ENCODE measurements around the gene FLNB.

GRCh38 chr3:58042947-58043707 is 34.9 kb downstream of the FLNB start:
- TF ChIP-seq TAF1 (IDR thresholded peaks at IDR 0.05; ENCODE audit: low read depth) (no peak), YY1 (IDR thresholded peaks at IDR 0.05; ENCODE audit: low read depth) (no peak), FOXM1 (IDR thresholded peaks at IDR 0.05; ENCODE audit: borderline replicate concordance, low read depth) (no peak), TCF12 (IDR thresholded peaks at IDR 0.05; ENCODE audit: low read depth) (no peak), EGR1 (IDR thresholded peaks at IDR 0.05) (no peak), EP300 (IDR thresholded peaks at IDR 0.05; ENCODE audit: borderline replicate concordance) (no peak), NFIC (IDR thresholded peaks at IDR 0.05) (no peak)
- TF ChIP-seq, protein P1, sequence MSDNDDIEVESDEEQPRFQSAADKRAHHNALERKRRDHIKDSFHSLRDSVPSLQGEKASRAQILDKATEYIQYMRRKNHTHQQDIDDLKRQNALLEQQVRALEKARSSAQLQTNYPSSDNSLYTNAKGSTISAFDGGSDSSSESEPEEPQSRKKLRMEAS (IDR thresholded peaks at IDR 0.05), result no peak

Measured in Ishikawa (cell line).